Spleen (tissue), 7 donors: ENCODE results near the gene UMPS.

Experiments
- CTCF ChIP-seq, 11 experiments: fragments of 200-600 bp in 7 of 11; fragments of 450-650 bp in 4 of 11; sonication (generic) in 4 of 11; IDR thresholded peaks in 8 of 11; conservative IDR thresholded peaks in 3 of 11; 1 replicate in 7 of 11; 2 replicates in 4 of 11; pipeline versions ENCODE4 v1.4.0 to v1.8.0; 2016 to 2021; ENCODE audit warnings: antibody characterized with exemption in 11 of 11, inconsistent platforms in 4 of 11, mild to moderate bottlenecking in 1 of 11
- POLR2A ChIP-seq, 3 donors: fragments of 450-650 bp; IDR thresholded peaks; one replicate each; pipeline ENCODE4 v1.5.1; 2017; ENCODE audit warnings: antibody characterized with exemption in 3 of 3, mild to moderate bottlenecking in 1 of 3
- POLR2AphosphoS5 ChIP-seq, 3 donors: sonication (generic); formaldehyde crosslinking; IDR thresholded peaks; one replicate each; pipeline ENCODE4 v1.5.1; 2017; ENCODE audit warnings: antibody characterized with exemption in 3 of 3
- donor health status: DM: no; HTN: no; CAD: no; lungs with moderate emphysema.
- donor health status: DM: no; HTN: no; CAD: no.
- donor health status: DM: no; HTN: no; CAD: no.

- TF ChIP-seq CTCF (IDR thresholded peaks at IDR 0.05 in 8 of 11, conservative IDR thresholded peaks at IDR 0.05 in 3 of 11) (no peak), POLR2AphosphoS5 (IDR thresholded peaks at IDR 0.05) (no peak), POLR2A (IDR thresholded peaks at IDR 0.05) (no peak)
These were observed 33.5 kb downstream of the UMPS start for GRCh38 chr3:124763644-124764358.
